Measurements from ENCODE around the gene RAD21L1. TPM values are rescaled to one million over a fixed set of nuclear protein-coding genes. Genes with fewer than 3 reads are reported as not detected.

RAD21L1 gene
- total RNA-seq, 1 donor from 2014 or later, result not detected

DNA sequence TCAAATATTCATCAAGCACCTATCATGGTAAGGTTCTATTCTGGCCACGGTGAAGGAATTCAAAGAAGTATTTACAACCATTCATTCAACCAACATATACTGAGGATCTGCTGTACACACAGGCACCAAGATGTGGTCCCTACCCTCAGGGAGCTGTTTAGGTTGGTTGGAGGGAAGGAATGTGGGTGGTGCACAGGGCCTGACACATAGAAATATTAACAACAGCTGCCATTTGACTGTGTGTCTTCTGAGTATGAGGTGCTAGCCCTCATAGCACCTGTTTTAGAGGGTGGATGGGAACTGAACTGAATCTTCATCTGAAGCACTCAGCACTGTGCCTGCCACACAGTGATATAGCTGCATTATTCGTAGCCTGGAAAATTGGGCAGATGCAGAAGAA is 47.5 kb downstream of the RAD21L1 start:
- Mint-ChIP-seq H3K27ac (ENCODE audit: unreplicated experiment) (no peak overlapping the region), H3K9me3 (no peaks in the 10 kb centered on the region), H3K27me3 (ENCODE audit: low read depth) (no peaks in the 10 kb centered on the region), H3K4me1 (no peaks in the 10 kb centered on the region), H3K4me3 (no peak overlapping the region), H3K36me3 (ENCODE audit: low read depth) (no peaks in the 10 kb centered on the region)
- TF ChIP-seq, protein P1, sequence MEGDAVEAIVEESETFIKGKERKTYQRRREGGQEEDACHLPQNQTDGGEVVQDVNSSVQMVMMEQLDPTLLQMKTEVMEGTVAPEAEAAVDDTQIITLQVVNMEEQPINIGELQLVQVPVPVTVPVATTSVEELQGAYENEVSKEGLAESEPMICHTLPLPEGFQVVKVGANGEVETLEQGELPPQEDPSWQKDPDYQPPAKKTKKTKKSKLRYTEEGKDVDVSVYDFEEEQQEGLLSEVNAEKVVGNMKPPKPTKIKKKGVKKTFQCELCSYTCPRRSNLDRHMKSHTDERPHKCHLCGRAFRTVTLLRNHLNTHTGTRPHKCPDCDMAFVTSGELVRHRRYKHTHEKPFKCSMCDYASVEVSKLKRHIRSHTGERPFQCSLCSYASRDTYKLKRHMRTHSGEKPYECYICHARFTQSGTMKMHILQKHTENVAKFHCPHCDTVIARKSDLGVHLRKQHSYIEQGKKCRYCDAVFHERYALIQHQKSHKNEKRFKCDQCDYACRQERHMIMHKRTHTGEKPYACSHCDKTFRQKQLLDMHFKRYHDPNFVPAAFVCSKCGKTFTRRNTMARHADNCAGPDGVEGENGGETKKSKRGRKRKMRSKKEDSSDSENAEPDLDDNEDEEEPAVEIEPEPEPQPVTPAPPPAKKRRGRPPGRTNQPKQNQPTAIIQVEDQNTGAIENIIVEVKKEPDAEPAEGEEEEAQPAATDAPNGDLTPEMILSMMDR (conservative IDR thresholded peaks at IDR 0.05), result no peak
- DNase-seq (ENCODE audit: low read depth, low spot score), result no peak

DNA sequence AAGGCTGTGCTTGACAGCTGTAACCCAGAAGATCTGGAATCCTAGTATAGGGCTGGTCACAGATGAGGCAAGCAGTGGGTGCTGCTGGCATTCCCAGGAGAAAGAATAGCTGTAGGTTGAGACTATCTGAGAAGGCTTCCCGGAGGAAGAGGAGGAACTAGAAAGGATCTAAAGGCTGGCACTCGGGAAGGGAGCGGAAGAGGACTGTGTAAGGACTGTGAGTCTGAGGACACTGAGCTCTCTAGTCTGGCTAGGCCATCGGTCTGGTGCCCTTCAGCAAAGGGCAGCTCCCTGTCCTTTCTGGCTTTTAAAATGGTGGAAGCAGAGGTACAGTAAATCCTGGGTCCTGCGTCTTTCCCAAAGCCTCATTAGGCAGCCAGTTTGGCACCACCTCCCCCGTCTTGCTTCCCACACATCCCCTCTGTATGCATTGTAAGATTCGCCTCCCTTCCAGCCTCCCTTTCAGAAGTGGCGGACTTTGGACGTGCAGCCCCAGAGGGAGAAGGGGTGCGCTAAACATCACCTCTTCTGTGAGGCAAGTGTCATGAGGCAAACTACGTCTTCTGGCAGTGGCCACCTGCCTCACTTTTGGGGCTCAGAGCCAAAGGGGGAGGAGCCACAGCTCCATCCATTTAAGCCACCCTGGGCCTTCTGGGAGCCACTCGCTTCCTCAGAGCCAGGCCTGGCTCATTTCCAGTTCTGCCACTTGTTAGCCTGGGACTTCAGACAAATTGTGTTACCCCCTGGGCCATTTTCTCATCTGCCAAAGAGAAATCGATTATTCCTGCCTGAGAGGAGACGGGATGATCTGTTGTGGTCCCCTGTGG is 48.9 kb downstream of the RAD21L1 start:
- H3K4me3 Mint-ChIP-seq, result no peak overlapping the region
- H3K27ac Mint-ChIP-seq (ENCODE audit: unreplicated experiment), result no peak overlapping the region
- H3K4me1 Mint-ChIP-seq, result no peaks in the 10 kb centered on the region
- DNase-seq (ENCODE audit: low read depth, low spot score), result no peak
- H3K27me3 Mint-ChIP-seq (ENCODE audit: low read depth), result no peaks in the 10 kb centered on the region
- H3K36me3 Mint-ChIP-seq (ENCODE audit: low read depth), result no peaks in the 10 kb centered on the region
- TF ChIP-seq, protein P1 (conservative IDR thresholded peaks at IDR 0.05), result no peak
- H3K9me3 Mint-ChIP-seq, result no peaks in the 10 kb centered on the region

DNA sequence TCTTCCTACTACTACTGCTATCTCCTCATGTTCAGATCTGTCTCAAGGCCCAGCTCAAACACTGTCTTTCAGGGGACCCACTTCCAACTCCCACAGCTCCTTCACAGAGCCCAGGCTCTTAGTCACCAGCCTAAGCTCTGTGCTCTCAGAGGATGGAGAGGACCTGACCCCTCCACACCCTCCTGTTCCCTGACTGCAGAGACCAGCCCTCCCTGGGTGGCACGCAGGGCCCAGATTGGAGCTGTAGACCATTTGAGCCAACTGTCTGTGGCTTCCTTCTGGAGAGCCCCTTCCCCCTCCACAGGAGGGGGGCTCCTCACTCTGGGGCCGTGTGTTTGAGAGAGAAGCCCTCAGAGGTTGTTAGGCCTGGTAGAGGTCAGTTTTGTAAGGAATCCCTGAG is 50.1 kb downstream of the RAD21L1 start:
- H3K27ac Mint-ChIP-seq (ENCODE audit: unreplicated experiment), result no peak overlapping the region

DNA sequence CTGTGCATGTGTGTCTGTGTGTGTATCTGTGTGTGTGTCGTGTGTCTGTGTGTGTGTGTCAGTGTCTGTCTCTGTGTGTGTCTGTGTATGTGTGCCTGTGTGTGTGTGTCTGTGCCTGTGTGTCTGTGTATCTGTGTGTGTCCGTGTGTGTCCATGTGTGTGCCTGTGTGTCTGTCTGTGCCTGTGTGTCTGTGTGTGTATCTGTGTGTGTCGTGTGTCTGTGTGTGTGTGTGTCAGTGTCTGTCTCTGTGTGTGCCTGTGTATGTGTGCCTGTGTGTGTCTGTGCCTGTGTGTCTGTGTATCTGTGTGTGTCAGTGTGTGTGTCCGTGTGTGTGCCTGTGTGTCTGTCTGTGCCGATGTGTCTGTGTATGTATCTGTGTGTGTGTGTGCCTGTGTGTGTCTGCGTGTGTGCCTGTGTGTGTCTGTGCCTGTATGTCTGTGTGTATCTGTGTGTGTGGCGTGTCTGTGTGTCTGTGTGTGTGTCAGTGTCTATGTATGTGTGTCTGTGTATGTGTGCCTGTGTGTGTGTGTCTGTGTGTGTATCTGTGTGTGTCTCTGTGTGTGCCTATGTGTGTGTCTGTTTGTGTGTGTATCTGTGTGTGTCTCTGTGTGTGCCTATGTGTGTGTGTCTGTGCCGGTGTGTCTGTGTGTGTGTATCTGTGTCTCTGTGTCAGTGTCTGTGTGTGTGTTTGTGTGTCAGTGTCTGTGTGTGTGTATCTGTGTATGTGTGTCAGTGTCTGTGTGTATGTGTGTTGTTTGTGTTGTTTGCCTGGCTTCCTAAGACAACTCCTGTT is 51.9 kb downstream of the RAD21L1 start:
- H3K4me1 Mint-ChIP-seq, result no peaks in the 10 kb centered on the region
- TF ChIP-seq, protein P1 (conservative IDR thresholded peaks at IDR 0.05), result no peak
- no peaks in the 10 kb centered on the region for H3K36me3 Mint-ChIP-seq (ENCODE audit: low read depth)
- no peak overlapping the region for H3K27ac Mint-ChIP-seq (ENCODE audit: unreplicated experiment)
- H3K27me3 Mint-ChIP-seq (ENCODE audit: low read depth), result no peaks in the 10 kb centered on the region
- H3K9me3 Mint-ChIP-seq, result no peaks in the 10 kb centered on the region
- DNase-seq (ENCODE audit: low read depth, low spot score), result no peak
- no peak overlapping the region for H3K4me3 Mint-ChIP-seq

More for the DNA sequence above, 50.1 kb downstream of the RAD21L1 start:
- TF ChIP-seq, protein P1 (conservative IDR thresholded peaks at IDR 0.05), result no peak
- H3K4me3 Mint-ChIP-seq, result no peak overlapping the region
- no peaks in the 10 kb centered on the region for H3K27me3 Mint-ChIP-seq (ENCODE audit: low read depth)
- no peaks in the 10 kb centered on the region for H3K9me3 Mint-ChIP-seq
- no peaks in the 10 kb centered on the region for H3K4me1 Mint-ChIP-seq
- no peaks in the 10 kb centered on the region for H3K36me3 Mint-ChIP-seq (ENCODE audit: low read depth)
- DNase-seq (ENCODE audit: low read depth, low spot score), result no peak

DNA sequence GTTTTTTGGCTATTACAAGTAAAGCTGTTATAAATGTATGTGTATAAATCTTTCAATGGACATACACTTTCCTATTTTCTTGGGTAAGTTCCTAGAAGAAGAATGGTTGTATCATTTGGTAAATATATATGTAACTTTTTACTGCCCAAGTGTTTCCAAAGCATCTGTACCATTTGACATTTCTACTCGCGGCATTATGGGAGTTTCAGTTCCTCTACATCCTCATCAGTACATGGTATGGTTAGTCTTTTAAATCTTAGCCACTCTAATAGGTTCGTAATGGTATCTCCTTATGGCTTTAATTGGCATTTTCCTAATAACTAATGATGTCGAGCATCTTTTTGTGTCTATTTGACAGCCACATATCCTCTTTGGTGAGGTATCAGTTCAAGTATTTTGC is 53.1 kb downstream of the RAD21L1 start:
- DNase-seq (ENCODE audit: low read depth, low spot score), result no peak
- H3K4me3 Mint-ChIP-seq, result no peak overlapping the region
- H3K27ac Mint-ChIP-seq (ENCODE audit: unreplicated experiment), result no peak overlapping the region
- peaks cover under 1% of the 10 kb centered on the region for H3K4me1 Mint-ChIP-seq
- H3K27me3 Mint-ChIP-seq (ENCODE audit: low read depth), result no peaks in the 10 kb centered on the region
- no peaks in the 10 kb centered on the region for H3K9me3 Mint-ChIP-seq
- no peaks in the 10 kb centered on the region for H3K36me3 Mint-ChIP-seq (ENCODE audit: low read depth)
- TF ChIP-seq, protein P1 (conservative IDR thresholded peaks at IDR 0.05), result no peak

Data from neural crest cell (in vitro differentiated cells).